Limb (tissue), 2 donors: ENCODE results near the gene PTS.

Experiments
- DNase-seq, 2 donors: peaks; one replicate each; pipeline ENCODE4 v3.0.0-alpha.2; 2016; ENCODE audit errors: extremely low spot score in 2 of 2

Gene PTS

DNA sequence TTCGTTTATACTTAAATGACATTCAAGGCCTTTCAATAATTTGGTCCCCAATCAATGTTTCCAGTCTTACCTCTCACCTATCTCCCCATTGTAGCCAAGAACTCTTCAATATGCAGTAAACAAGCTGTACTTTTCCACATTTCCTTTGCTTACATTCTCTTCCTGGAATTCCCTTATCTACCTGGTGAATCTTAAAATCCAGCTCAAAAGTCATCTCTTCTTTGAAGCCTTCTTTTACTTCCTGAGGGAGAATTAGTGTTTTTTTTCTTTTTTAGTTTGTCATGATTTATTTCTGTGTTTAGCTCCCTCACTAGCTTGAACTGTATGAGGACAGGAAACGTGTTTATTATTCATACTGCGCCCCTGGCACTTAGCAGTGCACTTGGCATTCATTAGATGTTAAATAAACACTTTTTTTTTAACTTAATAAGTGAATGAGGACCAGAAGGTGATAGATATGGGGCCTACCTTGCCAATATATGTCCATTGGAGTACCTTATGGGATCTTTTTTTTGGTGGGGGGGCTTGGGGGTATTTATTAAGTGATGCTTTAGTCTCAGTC lies 4.9 kb upstream of the PTS start:
- no peak for DNase-seq

- DNase-seq = no peak
Measured at GRCh38 chr11:112222303-112222702, 3.9 kb upstream of the PTS start.

DNA sequence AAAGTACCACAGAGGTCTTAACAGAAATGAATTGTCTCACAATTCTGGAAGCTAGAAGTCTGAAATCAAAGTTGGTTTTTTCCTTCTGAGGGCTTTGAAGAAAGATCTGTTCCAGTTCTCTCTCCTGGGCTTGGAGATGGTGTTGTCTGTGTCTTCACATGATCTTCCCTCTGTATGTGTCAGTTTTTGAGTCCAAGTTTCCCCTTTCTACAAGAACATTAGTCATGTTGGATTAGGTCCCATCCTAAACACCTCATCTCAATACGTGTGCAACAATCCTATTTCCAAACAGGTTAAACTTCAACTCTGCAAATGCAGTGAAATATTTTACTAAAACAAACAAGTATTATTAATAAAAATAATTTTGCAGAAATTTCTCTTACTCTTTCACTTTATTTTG lies 3.1 kb upstream of the PTS start:
- no peak for DNase-seq

GRCh38 chr11:112223754-112224532 lies 2.3 kb upstream of the PTS start:
- no peak for DNase-seq

DNA sequence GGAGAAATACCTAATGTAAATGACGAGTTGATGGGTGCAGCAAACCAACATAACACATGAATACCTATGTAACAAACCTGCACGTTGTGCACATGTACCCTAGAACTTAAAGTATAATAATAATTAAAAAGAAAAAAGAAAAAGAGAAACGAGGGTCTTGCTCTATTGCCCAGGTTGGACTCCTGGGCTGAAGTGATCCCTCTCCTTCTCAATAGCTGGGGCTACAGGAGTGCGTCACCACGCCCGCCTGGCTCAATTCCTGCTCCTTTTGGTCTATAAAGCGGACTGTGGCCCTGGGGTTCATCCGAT lies 521 bp upstream of the PTS start:
- no peak for DNase-seq

- DNase-seq = no peak
Measured at GRCh38 chr11:112226831-112227401, 688 bp downstream of the PTS start.

- no peak for DNase-seq
Measured at GRCh38 chr11:112227471-112227870, 1.2 kb downstream of the PTS start.

DNA sequence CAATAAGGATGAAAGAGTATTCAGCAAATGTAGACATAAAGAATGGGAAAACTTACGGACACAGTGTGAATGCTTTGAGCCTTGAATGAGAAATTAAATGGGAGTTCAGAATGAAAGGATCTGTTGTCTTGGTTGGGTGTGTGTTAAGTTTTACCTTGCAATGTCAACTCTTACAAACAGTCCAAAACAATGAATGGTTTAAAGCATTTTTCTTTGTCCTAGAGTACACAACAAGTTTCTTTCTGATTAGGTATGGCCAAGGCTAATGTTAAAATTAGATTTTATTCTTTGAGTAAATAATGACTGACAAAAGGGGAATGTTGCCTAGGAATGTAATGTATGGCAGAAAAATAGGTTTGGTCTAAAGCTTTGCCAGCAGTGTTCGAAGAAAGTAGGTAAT lies 2.5 kb downstream of the PTS start:
- no peak for DNase-seq

DNA sequence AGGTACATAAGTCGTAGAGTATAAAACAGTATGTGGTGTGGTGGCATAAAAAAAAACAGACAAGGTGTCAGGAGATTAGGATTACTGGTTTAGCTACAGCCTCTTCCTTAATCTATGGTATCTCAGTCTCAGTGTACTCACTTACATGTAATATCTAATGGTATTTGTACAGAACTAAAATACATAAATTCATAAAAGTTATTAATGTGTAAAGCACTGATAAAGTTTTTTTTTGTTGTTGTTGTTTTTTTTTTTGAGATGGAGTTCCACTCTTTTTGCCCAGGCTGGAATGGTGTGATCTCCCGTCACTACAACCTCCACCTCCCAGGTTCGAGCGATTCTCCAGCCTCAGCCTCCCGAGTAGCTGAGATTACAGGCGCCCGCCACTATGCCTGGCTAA lies 2.9 kb downstream of the PTS start:
- DNase-seq = no peak

- no peak for DNase-seq
Measured at GRCh38 chr11:112229746-112230433, 3.7 kb downstream of the PTS start.

DNA sequence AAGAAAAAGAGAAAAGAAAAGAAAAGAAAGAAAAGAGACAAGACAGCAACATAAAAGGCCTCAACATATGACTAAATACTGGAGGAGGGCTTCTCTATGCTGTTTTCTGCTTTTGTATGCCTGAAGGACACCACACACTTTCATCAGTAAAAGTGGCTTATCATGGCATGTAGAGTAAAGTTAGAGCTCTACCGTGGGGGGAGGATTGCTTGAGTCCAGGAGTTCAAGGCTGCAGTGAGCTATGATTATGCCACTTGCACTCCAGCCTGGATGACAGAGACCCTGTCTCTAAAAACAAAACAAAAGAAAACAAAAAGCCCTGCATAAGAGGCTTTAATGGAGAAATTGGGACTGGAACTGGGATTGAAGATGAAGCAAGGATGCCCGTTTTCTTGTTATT lies 5.7 kb downstream of the PTS start:
- no peak for DNase-seq

- DNase-seq = no peak
Measured at GRCh38 chr11:112235750-112236390, 9.6 kb downstream of the PTS start.

GRCh38 chr11:112237451-112237850 lies 11.2 kb downstream of the PTS start:
- no peak for DNase-seq

DNA sequence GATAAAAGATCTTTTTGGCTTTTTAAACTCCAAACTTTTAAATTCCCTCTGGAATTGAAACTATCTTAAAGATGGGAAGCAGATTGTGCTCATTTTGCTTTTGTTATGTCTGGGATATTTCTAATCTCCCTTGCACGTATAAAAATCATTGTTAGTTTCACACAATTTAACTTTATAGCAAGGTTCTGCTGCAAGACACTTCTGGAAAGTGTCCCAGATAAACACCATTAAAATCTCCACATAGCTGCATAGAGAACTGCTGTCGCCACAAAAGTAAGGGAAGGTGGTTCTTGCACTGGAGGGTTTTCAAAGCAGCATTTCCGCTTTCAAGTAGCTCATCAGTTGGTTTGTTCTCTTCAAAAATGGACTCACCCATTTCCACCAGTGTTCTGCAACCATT lies 11.8 kb downstream of the PTS start:
- no peak for DNase-seq

- DNase-seq = no peak
Measured at GRCh38 chr11:112241486-112241885, 15.3 kb downstream of the PTS start.

DNA sequence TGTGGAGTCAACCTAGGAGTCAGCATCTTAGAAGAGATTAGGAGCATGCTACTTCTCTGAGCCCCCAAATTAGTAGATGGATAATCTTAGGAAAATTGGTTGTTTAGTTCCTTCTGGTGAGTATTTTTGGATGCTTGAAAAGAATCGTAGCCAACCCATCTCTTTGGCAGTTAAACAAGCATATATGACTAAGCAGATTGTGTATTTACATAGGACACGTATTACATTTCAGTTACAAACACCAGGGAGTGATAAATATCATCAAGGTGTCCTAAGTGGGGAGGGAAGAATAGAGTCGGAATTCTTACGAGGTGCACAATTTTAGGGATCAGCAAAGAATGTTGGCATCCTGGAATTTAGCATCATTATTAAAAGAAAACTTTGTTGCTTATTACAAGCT lies 21.0 kb downstream of the PTS start:
- no peak for DNase-seq

GRCh38 chr11:112248201-112248600 lies 22.0 kb downstream of the PTS start:
- no peak for DNase-seq

DNA sequence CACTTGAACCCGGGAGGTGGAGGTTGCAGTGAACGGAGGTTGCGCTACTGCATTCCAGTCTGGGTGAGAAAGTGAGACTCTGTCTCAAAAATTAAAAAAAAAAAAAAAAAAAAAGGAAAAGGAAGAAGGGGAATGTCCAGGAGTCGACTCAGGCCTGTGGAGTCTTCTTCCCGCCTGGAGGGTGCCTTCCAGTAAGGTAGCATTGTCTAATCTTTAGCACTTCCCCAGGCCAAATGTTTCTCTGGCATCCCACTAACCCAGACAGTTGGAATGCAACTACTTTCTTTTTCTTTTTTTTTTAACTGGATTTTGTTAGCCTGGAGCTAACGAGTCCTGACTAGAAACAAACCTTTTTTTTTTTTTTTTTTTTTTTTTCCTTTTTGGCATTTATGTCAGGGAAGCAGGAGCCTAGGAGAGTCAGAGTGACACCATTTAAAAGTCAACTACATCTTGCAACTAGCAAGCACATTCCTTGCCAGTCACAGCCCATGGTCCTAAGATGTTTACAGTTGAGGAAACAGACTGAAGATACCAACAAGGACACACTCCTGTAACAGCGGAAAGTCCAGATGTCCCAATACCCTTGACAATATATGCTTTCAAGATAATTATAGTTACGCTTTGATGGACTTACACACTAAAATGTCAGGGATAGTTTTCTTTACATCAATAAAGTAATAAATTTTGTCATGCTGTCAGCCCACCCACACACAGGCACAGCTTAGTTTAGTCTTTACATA lies 23.8 kb downstream of the PTS start:
- DNase-seq = no peak

- no peak for DNase-seq
Measured at GRCh38 chr11:112253605-112254242, 27.5 kb downstream of the PTS start.

DNA sequence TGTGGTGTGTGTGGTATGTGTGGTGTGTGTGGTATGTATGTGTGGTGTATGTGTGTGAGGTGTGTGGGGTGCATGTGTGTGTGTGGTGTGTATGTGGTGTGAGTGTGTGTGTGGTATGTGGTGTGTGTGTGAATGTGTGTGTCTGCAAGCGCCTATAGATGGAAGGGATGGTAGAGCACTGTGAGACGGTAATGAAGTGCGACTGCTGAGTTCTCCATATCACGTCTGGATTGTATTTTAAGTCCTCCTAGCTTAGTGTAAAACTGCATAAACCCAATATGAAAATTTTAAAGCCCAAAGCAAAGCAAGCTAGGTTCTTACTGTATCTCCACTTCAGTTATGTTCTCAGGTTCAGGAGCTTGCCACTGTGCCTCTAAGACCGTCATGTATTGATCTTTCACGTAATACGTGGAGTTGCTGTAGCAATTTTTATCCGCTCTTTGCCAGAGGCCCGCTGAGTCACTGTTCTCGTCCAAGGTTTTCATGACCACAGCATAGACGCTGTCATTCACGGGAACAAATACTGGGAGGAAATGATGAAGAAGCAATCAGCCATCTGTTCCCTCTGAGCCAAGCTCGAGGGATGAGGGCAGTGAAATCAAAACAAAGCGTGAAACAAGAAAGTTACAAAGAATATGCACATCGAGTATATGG lies 29.0 kb downstream of the PTS start:
- DNase-seq = peak in 1 of 2 donors; percentile 1

DNA sequence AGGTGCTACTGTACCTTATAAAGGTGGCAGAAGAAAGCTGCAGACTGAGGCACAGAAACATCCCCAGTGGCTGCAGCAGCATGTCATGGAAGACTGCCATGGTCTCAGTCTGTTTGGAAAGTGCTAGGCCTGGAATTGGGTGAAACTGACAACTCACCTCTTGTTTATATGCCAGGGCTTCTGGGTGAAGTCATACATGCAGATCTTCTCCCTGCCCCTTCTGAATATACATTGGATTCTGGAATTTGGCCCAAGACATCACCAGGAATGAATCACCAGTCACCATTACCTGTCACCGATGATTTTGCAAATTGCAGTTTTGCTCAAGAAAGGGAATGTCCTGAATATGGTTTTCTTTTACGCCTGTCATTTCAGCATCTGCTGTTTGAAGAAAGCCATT lies 34.3 kb downstream of the PTS start, which contains the start of gene PLET1:
PLET1 (minus strand) TSS at position 371 of the 400 bp plus-strand sequence; CDS start at position 100, 271 bp downstream.
- no peak for DNase-seq
